Middle frontal gyrus (tissue), 1 donor: ENCODE results near the gene CSTPP1.
"Not testable (repeated sequence)": the region's sequence is repeated elsewhere in the genome, so short reads cannot be mapped to it uniquely, and the experiment has no call there.

ENCODE experiments used
- DNase-seq: peaks from one replicate; pipeline ENCODE4 v3.0.0-alpha.2; 2015; ENCODE audit warnings: low spot score; ENCODE audit errors: extremely low spot score

CSTPP1 gene

GRCh38 chr11:46912526-46913150 is 23.9 kb upstream of the CSTPP1 start:
- no peak for DNase-seq

- DNase-seq = no peak
These were observed 23.1 kb upstream of the CSTPP1 start for GRCh38 chr11:46913484-46913883.

- DNase-seq = no peak
These were observed 22.2 kb upstream of the CSTPP1 start for GRCh38 chr11:46914363-46914762.

GRCh38 chr11:46914910-46915309 is 21.7 kb upstream of the CSTPP1 start:
- no peak for DNase-seq

DNA sequence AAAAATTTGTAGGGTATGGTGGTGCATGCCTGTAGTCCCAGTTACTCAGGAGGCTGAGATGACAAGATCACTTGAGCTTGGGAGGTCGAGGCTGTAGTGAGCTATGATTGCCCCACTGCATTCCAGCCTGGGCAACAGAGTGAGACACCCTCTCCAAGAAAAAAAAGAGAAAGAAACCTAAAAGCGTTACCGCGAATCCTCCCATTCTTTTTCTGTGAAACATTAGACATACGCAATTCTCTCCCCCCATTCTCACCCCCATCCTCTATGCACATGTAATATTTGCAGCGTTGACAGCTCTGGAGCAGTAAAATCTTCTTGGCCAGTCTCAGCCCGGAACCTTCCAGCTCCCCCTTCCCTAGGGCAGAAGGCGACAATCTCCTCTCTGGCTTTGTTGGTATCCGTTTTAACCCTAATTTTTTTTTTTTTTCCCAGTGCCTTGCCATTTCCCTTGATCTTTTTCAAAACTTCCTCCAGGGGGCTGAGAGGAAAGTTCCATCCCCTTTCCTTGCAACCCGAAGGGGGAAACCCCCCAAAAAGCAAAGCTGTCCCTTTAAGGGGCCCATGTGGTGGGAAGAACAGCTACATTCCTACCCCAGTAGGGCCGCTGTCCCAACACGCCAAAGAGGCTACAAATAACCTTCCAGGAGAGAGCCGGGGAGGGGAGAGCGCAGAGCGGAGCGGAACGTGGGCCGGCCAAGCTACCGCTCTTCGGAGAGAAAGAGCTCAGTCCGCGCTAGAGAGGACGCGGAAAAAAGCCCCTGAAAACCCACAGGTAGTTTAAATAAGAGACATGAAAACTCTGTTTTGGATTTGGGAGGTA is 20.1 kb upstream of the CSTPP1 start:
- DNase-seq = no peak

GRCh38 chr11:46917109-46917761 is 19.3 kb upstream of the CSTPP1 start:
- DNase-seq = no peak

- DNase-seq = no peak
These were observed 18.8 kb upstream of the CSTPP1 start for GRCh38 chr11:46917762-46918082.

DNA sequence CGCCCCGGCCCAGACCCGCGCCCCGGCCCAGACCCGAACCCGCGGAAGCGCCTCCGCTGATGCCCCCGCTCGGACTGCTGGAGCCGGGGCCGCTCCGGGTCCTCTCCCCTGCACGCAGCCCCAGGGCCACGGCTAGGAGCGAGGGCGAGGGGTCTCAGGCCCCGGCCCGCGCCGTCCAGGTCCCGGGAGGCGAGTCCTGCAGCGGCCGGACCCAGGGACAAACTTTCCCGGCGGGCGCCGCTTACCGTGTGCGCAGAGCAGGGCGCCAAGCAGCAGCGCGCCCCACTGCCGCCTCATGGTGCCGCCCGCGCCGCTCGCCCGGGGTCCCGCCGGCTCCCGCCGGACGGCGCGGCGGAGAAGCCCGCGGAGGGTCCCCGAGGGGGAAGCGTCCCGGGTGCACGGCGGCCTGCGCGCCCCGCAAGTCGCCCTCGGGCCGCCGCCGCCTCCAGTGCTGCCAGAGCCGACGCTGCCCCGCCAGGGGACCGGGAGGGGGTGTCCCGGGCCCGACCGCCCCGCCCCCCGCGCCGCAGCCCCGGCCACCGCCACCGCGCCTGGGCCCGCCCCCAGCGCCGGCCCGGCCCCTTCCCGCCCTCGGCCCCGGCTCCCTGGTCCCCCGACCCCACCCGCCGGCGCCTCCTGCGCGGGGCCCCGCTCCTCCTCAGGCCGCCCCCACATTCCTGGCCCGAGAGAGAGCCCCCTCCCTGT is 18.3 kb upstream of the CSTPP1 start, which contains the start of gene LRP4:
TSS of gene LRP4 (minus strand) at position 468 of the 705 bp plus-strand sequence. CDS start at position 297, 171 bp downstream.
- DNase-seq = no peak

- DNase-seq = no peak
These were observed 17.6 kb upstream of the CSTPP1 start for GRCh38 chr11:46918788-46919513.

DNA sequence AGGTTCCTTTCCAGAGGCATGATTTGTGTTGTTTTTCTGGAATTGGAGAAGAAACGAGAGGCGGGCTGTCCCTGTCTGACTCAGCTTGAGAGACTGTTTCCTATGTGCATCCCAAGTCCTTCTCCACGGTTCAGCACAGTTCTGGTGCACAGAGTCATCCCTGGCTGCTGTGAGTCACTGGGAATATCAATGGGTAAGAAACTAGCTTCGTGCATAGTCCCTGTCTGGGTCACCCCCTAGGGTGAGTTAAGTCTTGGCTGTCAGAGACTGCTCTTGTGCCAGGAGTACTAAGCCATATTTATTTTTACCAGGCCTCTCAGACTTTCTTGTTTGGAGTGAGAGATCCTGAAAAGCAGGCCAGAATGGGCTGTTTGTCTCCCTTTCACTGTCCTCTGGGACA is 15.8 kb upstream of the CSTPP1 start:
- no peak for DNase-seq

GRCh38 chr11:46927928-46928327 is 8.6 kb upstream of the CSTPP1 start:
- DNase-seq = not testable (repeated sequence)

GRCh38 chr11:46928701-46929100 is 7.9 kb upstream of the CSTPP1 start:
- not testable (repeated sequence) for DNase-seq

DNA sequence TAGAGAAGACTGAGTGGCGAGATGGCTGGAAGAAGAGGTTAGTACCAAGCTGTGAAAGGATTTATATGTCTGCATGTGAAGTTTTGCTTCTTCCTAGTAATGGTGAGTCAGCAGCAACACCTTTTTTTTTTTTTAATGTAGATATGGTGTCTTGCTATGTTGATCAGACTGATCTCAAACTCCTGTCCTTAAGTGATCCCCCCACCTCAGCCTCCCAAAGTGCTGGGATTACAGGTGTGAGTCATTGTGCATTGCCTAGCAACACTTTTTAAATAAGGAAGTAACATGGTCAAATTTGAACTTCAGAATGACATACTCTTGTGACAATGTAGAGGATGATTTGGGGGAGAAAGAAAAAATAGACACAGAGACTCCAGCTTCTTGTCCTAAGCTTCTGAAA is 6.5 kb upstream of the CSTPP1 start:
- no peak for DNase-seq

GRCh38 chr11:46942172-46942571 is 5.6 kb downstream of the CSTPP1 start:
- DNase-seq = no peak

DNA sequence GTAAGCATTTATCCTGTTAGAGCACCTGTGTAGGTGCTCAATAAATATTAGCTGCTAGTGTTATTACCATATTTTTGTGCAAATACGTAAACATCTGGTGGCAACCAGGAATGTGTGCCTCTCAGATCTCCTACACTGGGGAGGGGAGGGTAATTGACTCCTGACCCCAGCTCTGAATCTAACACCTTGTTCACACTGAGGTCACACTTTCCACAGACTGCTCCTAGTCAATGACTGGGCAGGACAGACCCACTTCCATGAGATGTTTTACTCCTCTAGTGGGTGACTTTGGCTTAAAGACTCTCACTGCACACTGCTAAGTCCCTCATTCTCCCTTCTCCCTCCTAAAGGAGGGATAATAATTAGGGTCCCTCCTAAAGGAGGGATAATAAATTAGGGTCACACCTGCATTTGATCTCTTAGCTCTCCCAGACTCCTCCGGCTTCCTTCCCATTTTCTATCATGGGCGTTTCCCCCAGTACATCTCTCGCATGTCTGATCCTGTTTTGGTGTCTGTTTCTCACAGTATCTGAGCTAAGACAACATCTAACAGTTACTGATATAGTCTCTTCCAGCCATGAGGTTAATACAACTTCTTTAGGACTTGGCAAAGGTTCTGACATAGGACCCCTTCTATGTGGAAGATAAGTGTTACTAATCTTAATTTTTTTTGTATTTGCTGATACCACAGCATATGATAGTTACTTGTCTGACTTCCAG is 8.0 kb downstream of the CSTPP1 start:
- no peak for DNase-seq

DNA sequence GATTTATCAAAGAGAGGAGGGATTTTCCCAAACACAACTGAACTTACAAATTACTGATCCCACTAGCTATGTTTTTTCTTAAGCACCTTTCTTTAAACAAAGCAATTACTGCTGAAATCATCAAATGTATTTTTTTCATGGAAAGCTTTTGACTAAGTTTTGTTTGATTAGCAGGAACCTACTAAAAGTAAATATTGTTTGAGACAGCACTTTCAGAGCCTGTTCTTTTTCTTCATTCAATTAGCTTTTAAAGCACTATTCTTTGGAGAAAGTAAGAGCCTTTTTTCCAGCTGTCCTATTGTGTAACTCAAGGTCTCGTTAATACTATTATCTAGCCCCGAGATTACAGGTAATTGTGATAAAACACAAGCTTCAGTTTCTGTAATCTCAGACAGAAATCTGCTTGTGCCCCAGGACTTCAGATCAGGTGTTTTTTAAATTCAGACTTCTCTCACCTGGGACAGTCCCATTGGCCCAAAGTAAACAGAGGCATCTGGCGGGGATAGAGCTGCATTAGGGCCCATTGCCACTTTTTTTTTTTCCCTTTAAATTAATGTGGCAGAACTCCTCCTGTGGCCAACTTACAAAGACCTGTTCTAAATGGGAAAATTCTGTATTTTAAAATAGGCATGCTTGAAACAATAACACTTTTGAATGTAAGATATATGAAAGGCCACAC is 11.0 kb downstream of the CSTPP1 start:
- no peak for DNase-seq

- DNase-seq = no peak
These were observed 12.0 kb downstream of the CSTPP1 start for GRCh38 chr11:46948378-46949131.

- DNase-seq = no peak
These were observed 12.7 kb downstream of the CSTPP1 start for GRCh38 chr11:46949297-46949696.

DNA sequence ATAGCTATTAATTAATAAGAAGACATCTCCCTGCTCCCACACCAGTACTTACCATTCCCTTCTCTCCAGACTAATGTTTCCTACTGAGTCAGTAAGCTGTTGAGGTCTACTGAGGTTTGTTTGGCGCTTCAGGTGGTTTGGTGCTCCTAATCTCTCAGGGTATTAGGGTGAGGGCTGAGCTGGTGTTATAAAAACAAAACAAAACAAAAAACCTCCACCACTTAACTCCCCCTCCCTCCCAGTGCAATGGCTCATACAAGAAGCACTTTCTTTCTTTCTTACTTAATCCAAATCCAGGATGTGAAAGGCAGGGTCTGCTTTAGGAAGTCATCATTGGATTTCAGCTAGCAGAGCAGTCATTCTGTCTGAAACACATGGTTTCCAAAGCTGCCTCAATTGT is 15.3 kb downstream of the CSTPP1 start:
- DNase-seq = no peak
